SHP77 (cell line): ENCODE measurements around the gene IFIT2.
"Not testable (repeated sequence)": the region's sequence is repeated elsewhere in the genome, so short reads cannot be mapped to it uniquely, and the experiment has no call there.

Source experiments
- DNase-seq, 2 experiments: peaks; one replicate each; lab custom pipeline; 2025; lab: John Stamatoyannopoulos, UW

The IFIT2 gene

GRCh38 chr10:89301721-89302445, at the start of gene IFIT2:
Gene IFIT2 (plus strand): TSS chr10:89302046. CDS start chr10:89302124, 78 bp downstream.
- DNase-seq: peak in 1 of 2 experiments; percentile 5

DNA sequence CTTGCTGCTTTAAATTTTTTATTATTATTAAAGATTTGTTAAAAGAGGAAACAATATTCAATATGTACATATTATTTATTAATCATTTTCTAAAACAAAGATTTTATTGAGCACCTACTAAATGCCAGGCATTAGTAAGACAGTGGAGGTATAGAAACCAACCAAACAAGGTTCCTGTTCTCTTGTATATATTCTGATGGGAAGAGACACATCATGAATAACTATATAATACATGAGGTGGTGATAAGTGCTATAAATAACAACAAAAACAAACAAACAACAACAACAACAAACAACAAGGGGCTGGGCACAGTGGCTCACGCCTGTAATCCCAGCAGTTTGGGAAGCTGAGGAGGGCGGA, 49.6 kb upstream of the IFIT2 start:
- no peak for DNase-seq

DNA sequence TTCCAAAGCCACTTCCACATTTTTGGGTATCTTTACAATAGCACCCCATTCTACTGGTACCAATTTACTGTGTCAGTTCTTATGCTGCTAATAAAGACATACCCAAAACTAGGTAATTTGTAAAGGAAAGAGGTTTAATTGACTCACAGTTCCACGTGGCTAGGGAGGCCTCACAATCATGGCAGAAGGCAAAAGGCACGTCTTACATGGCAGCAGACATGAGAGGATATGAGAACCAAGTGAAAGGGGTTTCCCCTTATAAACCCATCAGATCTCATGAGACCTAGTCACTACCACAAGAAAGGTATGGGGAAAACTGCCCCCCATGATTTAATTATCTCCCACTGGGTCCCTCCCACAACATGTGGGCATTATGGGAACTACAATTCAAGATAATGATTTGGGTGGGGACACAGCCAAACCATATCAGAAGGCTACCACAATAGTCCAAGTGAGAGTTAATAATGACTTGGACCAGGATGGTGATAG, 46.7 kb upstream of the IFIT2 start:
- DNase-seq: not testable (repeated sequence)

DNA sequence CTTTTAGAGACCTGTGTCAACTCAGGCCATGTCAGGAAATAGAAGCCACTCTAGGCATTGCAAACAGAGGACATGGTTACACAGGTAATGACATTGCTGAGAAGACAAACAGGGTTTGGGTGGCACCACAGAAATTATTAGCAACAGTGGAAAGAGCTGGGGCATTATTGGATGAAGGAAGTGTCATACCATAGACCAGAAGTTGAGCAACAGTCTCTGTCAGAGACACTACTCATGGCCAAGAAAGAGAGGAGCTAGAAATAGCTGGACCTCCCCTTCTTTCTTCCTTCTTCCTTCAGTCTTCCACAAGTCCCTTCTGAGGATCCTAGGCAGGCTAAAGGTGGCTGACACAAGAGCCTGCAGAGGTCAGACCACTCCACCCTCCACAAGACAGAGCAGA, 46.1 kb upstream of the IFIT2 start:
- DNase-seq: no peak

GRCh38 chr10:89256340-89256739, 45.5 kb upstream of the IFIT2 start:
- no peak for DNase-seq

DNA sequence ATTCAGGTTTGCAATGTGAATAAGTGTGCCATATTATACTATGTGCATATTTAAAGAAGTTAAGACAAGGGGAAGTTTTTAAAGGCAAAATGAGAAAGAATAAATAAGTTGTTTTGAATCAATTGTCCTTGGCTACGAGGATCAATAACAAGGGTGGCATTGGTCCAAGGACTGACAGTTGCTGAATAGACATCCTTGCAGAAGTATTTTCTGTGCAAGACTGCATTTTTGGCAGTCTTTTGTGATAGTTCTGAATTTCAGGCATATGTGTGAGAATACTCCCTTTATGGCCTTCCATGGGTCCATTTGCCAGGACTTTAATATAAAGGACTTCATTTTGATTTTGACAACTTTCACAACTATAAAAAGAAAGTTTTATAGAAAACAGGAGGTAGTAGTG, 44.9 kb upstream of the IFIT2 start:
- DNase-seq: no peak

- no peak for DNase-seq
Measured at GRCh38 chr10:89257581-89257980, 44.3 kb upstream of the IFIT2 start.

DNA sequence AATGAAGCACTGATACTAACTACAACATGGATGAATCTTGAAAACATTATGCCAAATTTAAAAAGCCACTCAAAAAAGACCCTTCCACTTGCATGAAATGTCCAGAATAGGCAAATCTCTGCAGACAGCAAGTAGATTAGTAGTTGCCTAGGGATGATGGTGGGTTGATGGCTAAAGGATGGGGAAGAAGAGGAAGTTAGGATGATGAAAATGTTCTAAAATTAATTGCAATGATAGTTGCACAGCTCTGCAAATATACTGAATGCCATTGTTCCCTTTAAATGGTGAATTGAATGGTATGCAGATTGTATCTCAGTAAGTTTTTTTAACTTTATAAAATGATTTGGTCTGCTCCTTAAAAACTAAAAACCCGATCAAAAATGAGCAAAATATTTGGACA, 43.0 kb upstream of the IFIT2 start:
- no peak for DNase-seq

DNA sequence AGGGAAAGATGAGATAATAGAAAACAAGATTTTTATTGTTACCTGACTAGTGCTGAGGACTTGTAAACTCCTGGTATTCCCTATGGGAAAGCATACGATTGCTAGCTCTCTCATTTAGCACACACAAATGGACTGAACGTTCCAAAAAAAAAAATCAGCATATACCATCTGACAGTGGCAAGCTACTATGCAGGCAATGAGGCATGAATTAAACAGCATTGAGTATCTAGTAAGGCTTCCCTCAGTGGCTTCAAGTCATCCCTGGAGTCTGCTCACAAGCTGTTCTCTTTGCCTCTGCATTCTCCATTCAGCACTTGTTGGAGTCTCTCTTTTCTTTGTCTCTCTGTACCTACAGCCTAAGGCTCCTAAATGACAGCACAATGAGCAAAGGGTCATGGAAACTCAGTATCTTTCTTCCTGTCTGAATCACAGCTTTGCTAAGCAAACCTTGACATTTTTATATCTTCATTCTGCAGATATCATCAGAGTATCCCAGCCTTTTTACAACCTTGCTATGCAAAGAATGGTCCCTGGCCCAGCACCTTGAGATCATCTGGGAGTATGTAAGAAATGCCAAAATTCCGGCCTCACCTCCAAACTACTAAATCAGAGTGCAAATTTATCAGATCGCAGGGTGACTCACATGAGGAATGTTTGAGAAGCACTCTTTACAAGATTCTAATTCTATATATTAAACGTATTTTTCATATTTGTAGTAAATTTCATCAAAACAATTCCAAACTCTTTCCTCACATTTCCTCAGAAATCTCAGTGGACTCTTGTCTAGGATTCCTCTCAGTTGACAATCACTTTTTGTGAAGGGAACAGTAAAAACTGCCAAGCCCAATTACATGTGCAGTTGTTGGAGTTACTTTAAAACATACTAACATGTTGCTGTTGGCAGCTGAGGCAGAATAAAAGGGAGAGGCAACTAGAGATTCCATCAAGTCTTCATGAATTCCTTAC, 39.5 kb upstream of the IFIT2 start:
- DNase-seq: no peak

- no peak for DNase-seq
Measured at GRCh38 chr10:89263091-89263490, 38.8 kb upstream of the IFIT2 start.

GRCh38 chr10:89263531-89263930, 38.3 kb upstream of the IFIT2 start:
- DNase-seq: no peak

- DNase-seq: no peak
Measured at GRCh38 chr10:89266721-89267453, 35.0 kb upstream of the IFIT2 start.

DNA sequence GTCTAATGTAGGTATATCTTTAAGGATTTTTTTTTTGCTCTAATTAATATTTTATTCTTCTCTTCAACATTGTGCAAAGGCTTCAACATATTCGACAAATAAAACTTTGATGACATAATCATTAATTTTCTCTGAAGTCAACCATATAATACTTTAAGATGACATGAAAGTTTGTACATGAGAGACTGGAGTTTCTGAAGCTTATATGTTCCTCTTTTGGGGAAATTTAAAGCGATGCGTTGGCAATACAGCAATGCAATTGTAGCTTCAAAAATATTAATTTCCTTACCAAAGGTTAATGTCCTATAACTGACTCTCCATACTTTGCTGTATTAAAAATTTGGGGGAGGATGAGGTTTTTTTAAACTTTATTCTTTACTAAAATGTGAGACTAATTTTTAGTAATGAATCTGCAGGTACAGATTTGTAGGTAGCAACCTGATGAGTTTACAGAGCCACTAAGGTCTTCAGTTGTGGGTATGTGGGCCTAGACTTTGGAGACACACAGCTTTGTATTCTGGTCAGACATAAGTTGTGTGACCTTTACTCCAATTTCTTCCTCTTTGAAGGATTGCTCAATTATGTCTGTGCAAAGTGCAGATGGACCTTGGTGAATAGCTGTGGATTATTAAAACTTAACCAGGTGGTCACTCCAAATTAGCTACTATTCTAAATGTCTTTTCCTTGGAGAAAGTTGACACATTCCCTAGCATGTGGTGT, 32.3 kb upstream of the IFIT2 start:
- no peak for DNase-seq

DNA sequence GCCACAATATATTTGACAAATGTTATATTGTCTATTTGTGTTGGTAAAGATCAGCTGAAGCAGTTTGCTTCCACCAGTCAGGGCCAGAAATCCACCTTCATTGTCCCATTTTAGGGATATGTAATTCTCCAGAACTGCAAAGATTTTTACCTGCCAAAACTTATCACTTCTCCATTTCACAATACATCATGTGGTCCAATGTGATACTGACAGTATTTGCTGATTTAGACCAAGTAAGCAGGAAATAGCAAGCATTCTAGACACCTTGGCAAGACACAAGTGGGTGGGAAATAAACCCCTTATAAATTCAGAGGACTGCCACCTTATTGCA, 31.7 kb upstream of the IFIT2 start:
- DNase-seq: no peak

GRCh38 chr10:89271532-89271931, 30.3 kb upstream of the IFIT2 start:
- no peak for DNase-seq

GRCh38 chr10:89273680-89274079, 28.2 kb upstream of the IFIT2 start:
- no peak for DNase-seq

GRCh38 chr10:89274928-89275327, 26.9 kb upstream of the IFIT2 start:
- no peak for DNase-seq

- no peak for DNase-seq
Measured at GRCh38 chr10:89275383-89275782, 26.5 kb upstream of the IFIT2 start.

- DNase-seq: no peak
Measured at GRCh38 chr10:89278034-89278535, 23.8 kb upstream of the IFIT2 start.

- no peak for DNase-seq
Measured at GRCh38 chr10:89278900-89279392, 22.9 kb upstream of the IFIT2 start.

DNA sequence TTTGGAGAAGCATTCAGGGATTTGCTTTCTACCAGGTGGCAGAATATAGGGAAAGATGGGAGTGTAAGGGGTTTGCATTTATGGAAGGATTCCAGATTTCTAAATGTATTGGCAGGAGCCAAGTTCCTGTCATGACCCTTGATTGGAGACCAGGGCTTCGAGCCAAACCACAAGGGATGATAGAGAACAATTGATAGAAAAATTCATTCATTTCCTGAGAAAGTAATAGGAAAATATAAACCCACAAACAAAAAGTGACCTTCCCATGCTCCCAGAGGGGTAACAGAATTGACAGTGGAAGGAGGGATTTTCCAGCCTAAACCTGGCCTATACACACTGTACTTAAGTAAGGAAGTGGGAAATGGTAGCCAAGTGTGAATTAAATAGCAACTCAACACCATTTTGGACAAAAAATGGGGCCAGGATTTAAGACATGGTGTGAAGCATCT, 22.4 kb upstream of the IFIT2 start:
- DNase-seq: no peak
